Endodermal cell (in vitro differentiated cells): ENCODE measurements around the gene NFIX. TPM values are rescaled to one million over a fixed set of nuclear protein-coding genes. Genes with fewer than 3 reads are reported as not detected.
A peak's percentile ranks its signal among the peaks of the same experiment; 100 is the strongest.
"Not testable (repeated sequence)": the region's sequence is repeated elsewhere in the genome, so short reads cannot be mapped to it uniquely, and the experiment has no call there.

Source experiments
- DNase-seq: peaks from one replicate; pipeline ENCODE4 v3.0.0-alpha.2; 2017
- H3K27ac ChIP-seq: 2 replicates; pipeline ENCODE4 v1.5.1; 2013; ENCODE audit warnings: mild to moderate bottlenecking, low read depth, low read length, moderate library complexity
- H3K27me3 ChIP-seq: 2 replicates; pipeline ENCODE4 v1.6.1; 2013; ENCODE audit warnings: mild to moderate bottlenecking, low read length, moderate library complexity; ENCODE audit not compliant: insufficient read depth, control insufficient read depth, poor library complexity, severe bottlenecking
- H3K36me3 ChIP-seq: 2 replicates; pipeline ENCODE4 v1.7.0; 2013; ENCODE audit warnings: mild to moderate bottlenecking, low read length, moderate library complexity; ENCODE audit not compliant: control insufficient read depth, insufficient read depth
- H3K4me1 ChIP-seq: one replicate; pipeline ENCODE4 v1.7.0; 2013; ENCODE audit warnings: low read length; ENCODE audit not compliant: control insufficient read depth, insufficient read depth
- H3K4me3 ChIP-seq: 2 replicates; pipeline ENCODE4 v1.5.1; 2013; ENCODE audit warnings: mild to moderate bottlenecking, low read length, moderate library complexity
- H3K9ac ChIP-seq: 2 replicates; pipeline ENCODE4 v1.6.1; 2013; ENCODE audit warnings: mild to moderate bottlenecking, low read length, moderate library complexity; ENCODE audit not compliant: poor library complexity, severe bottlenecking; ENCODE audit errors: extremely low read depth
- H3K9me3 ChIP-seq: 2 replicates; pipeline ENCODE4 v1.6.1; 2013; ENCODE audit warnings: mild to moderate bottlenecking, low read length, moderate library complexity; ENCODE audit not compliant: control insufficient read depth
- H3K27ac Mint-ChIP-seq: 2 replicates; pipeline ENCODE4 v1.8.0; 2020; ENCODE audit warnings: mixed read lengths
- H3K27me3 Mint-ChIP-seq: 2 replicates; pipeline ENCODE4 v1.8.0; 2021; ENCODE audit warnings: mild to moderate bottlenecking, mixed read lengths; ENCODE audit not compliant: insufficient read depth
- H3K36me3 Mint-ChIP-seq: 2 replicates; pipeline ENCODE4 v1.8.0; 2020; ENCODE audit warnings: low read depth, mixed read lengths
- H3K4me1 Mint-ChIP-seq: 2 replicates; pipeline ENCODE4 v1.8.0; 2020; ENCODE audit warnings: mixed read lengths
- H3K4me3 Mint-ChIP-seq: 2 replicates; pipeline ENCODE4 v1.8.0; 2020; ENCODE audit warnings: mild to moderate bottlenecking, moderate library complexity, mixed read lengths
- H3K9me3 Mint-ChIP-seq: 2 replicates; pipeline ENCODE4 v1.8.0; 2020; ENCODE audit warnings: mild to moderate bottlenecking, mixed read lengths
- CTCF ChIP-seq: fragments of 200-600 bp; sonication (generic); conservative IDR thresholded peaks from 2 replicates; pipeline ENCODE4 v1.5.0; 2021; ENCODE audit warnings: antibody characterized with exemption, mild to moderate bottlenecking
- WGBS, 2 experiments: methylation state at CpG; one replicate each; pipeline versions ENCODE4 v1.1.5 to v1.1.7; 2013; ENCODE audit warnings: missing lambda C conversion rate in 2 of 2, mixed read lengths in 1 of 2; ENCODE audit not compliant: insufficient coverage in 1 of 2, insufficient read length in 1 of 2; 5-methylcytosine and 5-hydroxymethylcytosine counted together
- total RNA-seq, 2 donors: library from RNA; stranded (reverse); fragmentation: NEBNext Ultra II Directional in 1 of 2; extraction: Animal tissue kit (Norgen Biotek cat#: 25700) in 1 of 2; gene quantifications; 2 replicates in 1 of 2; 3 replicates in 1 of 2; pipeline ENCODE4 v1.2.1, GENCODE V29; 2021

The NFIX gene
- total RNA-seq, 2 donors from 2014 or later: 0.22 to 0.40 TPM

DNA sequence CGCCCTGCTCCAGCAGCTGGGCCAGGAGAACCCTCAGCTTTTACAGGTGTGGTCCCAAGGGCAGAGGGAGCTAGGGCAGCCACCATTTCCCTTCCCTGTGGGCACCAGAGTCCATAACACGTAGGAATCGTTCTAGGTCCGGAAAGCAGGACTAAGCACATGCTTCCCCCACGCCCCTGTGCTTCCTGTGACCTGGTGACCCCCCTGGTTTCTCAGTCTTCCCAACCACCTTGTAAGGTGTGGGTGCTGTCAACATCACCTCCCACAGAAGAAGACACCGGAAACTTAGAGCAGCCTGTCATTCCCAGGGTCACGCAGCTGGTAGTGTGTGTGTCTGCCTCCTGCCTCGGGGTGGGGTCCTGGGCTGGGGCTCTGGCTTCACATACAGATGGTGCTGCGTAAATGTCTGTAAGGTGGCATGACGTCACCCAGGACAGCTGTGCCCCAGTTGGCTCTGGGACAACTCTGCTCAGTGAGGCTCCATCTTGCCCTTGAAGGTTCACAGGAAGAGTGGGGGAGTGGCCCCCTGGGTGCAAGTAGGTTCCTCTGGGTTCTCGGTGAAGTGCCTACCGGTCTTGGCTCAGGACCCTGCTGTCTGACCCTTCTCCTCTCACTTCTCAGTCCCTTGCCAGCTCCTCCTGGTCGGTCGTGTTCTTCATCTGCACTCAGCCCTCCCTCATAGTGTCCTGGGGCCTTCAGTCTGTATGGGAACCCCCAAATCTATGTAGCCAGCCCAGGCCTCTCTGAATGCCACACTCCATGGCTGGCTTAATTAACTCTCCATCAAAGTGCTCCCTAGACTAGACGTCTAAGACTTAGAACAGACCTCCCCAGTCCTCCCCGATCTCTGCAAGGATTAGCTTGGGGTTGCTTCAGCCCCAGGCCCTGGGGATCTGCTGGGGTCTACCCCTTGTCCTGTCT lies 45.7 kb upstream of the NFIX start:
- Histone ChIP-seq H3K36me3 (peaks cover 56% of the 10 kb centered on the region), H3K4me1 (no peaks in the 10 kb centered on the region), H3K4me3 (no peak overlapping the region), H3K9me3 (no peaks in the 10 kb centered on the region), H3K9ac (no peak overlapping the region), H3K27me3 (no peaks in the 10 kb centered on the region), H3K27ac (no peak overlapping the region)
- TF ChIP-seq CTCF: no peak
- Mint-ChIP-seq H3K9me3 (no peaks in the 10 kb centered on the region), H3K27me3 (no peaks in the 10 kb centered on the region), H3K36me3 (peaks cover 61% of the 10 kb centered on the region), H3K4me3 (no peak overlapping the region), H3K4me1 (peaks cover 10% of the 10 kb centered on the region), H3K27ac (peak overlapping the region; percentile 74)
- no peak for DNase-seq
- WGBS, 2 experiments: 90 to 92% methylated on average over 14 to 16 of the region's 16 CpGs

DNA sequence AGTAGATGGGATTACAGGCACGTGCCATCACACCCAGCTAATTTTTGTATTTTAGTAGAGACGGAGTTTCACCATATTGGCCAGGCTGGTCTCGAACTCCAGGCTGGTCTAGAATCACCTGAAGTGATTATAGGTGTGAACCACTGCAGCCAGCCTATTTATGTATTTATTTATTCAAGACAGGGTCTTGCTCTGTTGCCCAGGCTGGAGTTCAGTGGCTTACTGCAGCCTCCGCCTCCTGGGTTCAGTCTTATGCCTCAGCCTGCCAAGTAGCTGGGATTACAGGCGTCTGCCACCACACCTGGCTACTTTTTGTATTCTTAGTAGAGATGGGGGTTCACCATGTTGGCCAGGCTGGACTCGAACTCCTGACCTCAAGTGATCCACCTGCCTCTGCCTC lies 43.2 kb upstream of the NFIX start:
- Mint-ChIP-seq H3K36me3 (peaks cover 66% of the 10 kb centered on the region), H3K4me1 (peaks cover 13% of the 10 kb centered on the region)
- H3K9me3 Mint-ChIP-seq, H3K27ac ChIP-seq, DNase-seq, H3K9me3 ChIP-seq, H3K27me3 Mint-ChIP-seq, H3K4me3 Mint-ChIP-seq, H3K4me3 ChIP-seq, H3K27me3 ChIP-seq, H3K4me1 ChIP-seq, H3K27ac Mint-ChIP-seq, H3K9ac ChIP-seq: not testable (repeated sequence)
- WGBS, 2 experiments: 94 to 97% methylated on average over 6 of the region's 6 CpGs
- H3K36me3 ChIP-seq: peaks cover 60% of the 10 kb centered on the region

DNA sequence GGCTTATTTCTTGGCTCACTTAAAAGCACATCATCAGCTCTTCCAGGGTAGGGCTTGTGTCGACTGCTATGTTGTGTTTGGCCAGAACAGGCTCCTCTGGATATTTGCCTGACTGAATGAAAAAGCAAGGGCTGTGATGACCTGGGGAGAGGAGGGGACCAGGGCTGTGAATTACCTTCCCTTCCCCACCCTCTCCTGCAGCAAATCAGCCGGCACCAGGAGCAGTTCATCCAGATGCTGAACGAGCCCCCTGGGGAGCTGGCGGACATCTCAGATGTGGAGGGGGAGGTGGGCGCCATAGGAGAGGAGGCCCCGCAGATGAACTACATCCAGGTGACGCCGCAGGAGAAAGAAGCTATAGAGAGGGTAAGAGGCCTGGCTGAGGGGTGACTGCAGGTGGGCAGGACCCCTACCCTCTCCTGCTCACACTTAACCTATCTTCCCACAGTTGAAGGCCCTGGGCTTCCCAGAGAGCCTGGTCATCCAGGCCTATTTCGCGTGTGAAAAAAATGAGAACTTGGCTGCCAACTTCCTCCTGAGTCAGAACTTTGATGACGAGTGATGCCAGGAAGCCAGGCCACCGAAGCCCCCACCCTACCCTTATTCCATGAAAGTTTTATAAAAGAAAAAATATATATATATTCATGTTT lies 42.7 kb upstream of the NFIX start:
- Histone ChIP-seq H3K4me3 (no peak overlapping the region), H3K36me3 (peaks cover 58% of the 10 kb centered on the region), H3K27ac (no peak overlapping the region), H3K27me3 (no peaks in the 10 kb centered on the region), H3K9ac (no peak overlapping the region), H3K9me3 (no peaks in the 10 kb centered on the region), H3K4me1 (no peaks in the 10 kb centered on the region)
- peaks cover 13% of the 10 kb centered on the region for H3K4me1 Mint-ChIP-seq
- H3K4me3 Mint-ChIP-seq: no peak overlapping the region
- H3K36me3 Mint-ChIP-seq: peaks cover 64% of the 10 kb centered on the region
- no peaks in the 10 kb centered on the region for H3K27me3 Mint-ChIP-seq
- TF ChIP-seq CTCF: no peak
- 92 to 100% methylated on average over 1 to 8 of the region's 12 CpGs for WGBS, 2 experiments
- H3K9me3 Mint-ChIP-seq: no peaks in the 10 kb centered on the region
- H3K27ac Mint-ChIP-seq: no peak overlapping the region
- DNase-seq: peak; percentile 64
